Ovary (tissue), 9 donors: ENCODE data around the gene GSTM2. TPM values are rescaled to one million over a fixed set of nuclear protein-coding genes. Genes with fewer than 3 reads are reported as not detected.
"Not testable (repeated sequence)": the region's sequence is repeated elsewhere in the genome, so short reads cannot be mapped to it uniquely, and the experiment has no call there.

Experiments used
- DNase-seq, 5 donors: peaks; one replicate each; pipeline ENCODE4 v3.0.0-alpha.2; 2019 to 2020
- H3K27ac ChIP-seq, 2 donors: fragments of 200-600 bp; one replicate each; pipeline versions ENCODE4 v1.5.1 to v1.8.0; 2019 to 2022
- H3K27me3 ChIP-seq: fragments of 200-600 bp; one replicate; pipeline ENCODE4 v1.8.0; 2022
- H3K36me3 ChIP-seq: fragments of 200-600 bp; sonication (generic); one replicate; pipeline ENCODE4 v1.5.1; 2019
- H3K4me1 ChIP-seq: one replicate; pipeline ENCODE4 v1.8.1; 2013; ENCODE audit warnings: mild to moderate bottlenecking, moderate library complexity; ENCODE audit not compliant: insufficient read depth
- H3K4me3 ChIP-seq: fragments of 200-600 bp; sonication (generic); one replicate; pipeline ENCODE4 v1.5.1; 2017
- H3K9me3 ChIP-seq, 2 donors: fragments of 200-600 bp in 1 of 2; sonication (generic) in 1 of 2; one replicate each; pipeline versions ENCODE4 v1.5.1 to v1.8.1; 2013 to 2019; ENCODE audit warnings: mild to moderate bottlenecking in 1 of 2, moderate library complexity in 1 of 2
- EP300 ChIP-seq: sonication (generic); formaldehyde crosslinking; IDR thresholded peaks from one replicate; pipeline ENCODE4 v1.6.1; 2017; ENCODE audit warnings: antibody characterized with exemption
- POLR2A ChIP-seq: fragments of 450-650 bp; IDR thresholded peaks from one replicate; pipeline ENCODE4 v1.6.1; 2017; ENCODE audit warnings: antibody characterized with exemption, mild to moderate bottlenecking, moderate library complexity
- WGBS, 3 donors: extraction: QIAGEN DNeasy Blood & Tissue Kit in 1 of 3; methylation state at CpG; one replicate each; pipeline versions ENCODE4 v1.1.5 to v1.1.7; 2013 to 2017; 5-methylcytosine and 5-hydroxymethylcytosine counted together
- intact Hi-C, 4 donors: fragments of 100-400 bp; cut with DNase I; formaldehyde crosslinking; loops; one replicate each; pipeline versions ENCODE4 v1.11.0 to v1.15.1; 2022 to 2023
- polyA plus RNA-seq, 2 donors: library from polyadenylated mRNA; stranded (reverse); fragments of 200-250 nt in 1 of 2; fragments of 350-450 nt in 1 of 2; fragmentation: Illumina TruSeq in 1 of 2; extraction: RNeasy Lipid Tissue Mini Kit (QIAGEN cat#74804) in 1 of 2; gene quantifications; one replicate each; pipeline ENCODE4 v1.2.3, GENCODE V29; 2013 to 2014
- total RNA-seq, 7 donors: library from RNA; depleted of rRNA in 2 of 7; stranded (reverse); fragments of >200 nt in 2 of 7; fragmentation: NEBNext Ultra II Directional in 3 of 7; extraction: Animal tissue kit (Norgen Biotek cat#: 25700) in 3 of 7; gene quantifications; one replicate each; pipeline versions ENCODE4 v1.1.0 to v1.2.4, GENCODE V29; 2016 to 2023
- TF ChIP-seq, protein P1 (sequence below), 3 donors: fragments of 450-650 bp in 2 of 3; fragments of 200-600 bp in 1 of 3; IDR thresholded peaks; one replicate each; pipeline versions ENCODE4 v1.5.1 to v1.8.0; 2016 to 2022; ENCODE audit warnings: antibody characterized with exemption in 3 of 3, mild to moderate bottlenecking in 1 of 3
- donor health status: DM: no; HTN: no; CAD: no; lungs with moderate emphysema.
- donor health status: DM: no; HTN: no; CAD: no.
- donor health status: Bipolar disorder and iron deficiency.
- donor health status: DM: yes; HTN: yes; CAD: no.
- donor health status: DM: no; HTN: no; CAD: no.
- donor health status: DM: yes; HTN: yes; CAD: no.

GSTM2 gene
- total and polyA plus RNA-seq, 9 donors, result 101 to 318 (median 202) TPM

DNA sequence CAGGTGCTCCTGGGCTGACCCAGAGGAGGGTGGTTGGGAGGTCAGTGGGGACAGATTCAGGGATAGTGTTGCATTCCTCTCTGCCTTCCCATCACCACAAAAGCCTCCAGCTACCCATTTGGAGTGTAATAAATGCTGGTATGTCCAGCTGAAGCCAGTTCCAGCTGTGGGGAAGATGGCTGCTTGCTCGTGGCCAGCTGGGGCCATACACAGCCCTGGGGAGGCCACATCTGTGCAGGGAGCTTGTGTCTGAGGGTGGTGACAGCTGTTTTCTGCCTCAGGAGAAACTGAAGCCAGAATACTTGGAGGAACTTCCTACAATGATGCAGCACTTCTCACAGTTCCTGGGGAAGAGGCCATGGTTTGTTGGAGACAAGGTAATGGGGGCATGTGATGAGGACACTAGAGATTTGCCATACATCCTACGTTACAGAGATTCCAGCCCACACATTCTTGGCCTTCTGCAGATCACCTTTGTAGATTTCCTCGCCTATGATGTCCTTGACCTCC is 9.3 kb upstream of the GSTM2 start:
- Histone ChIP-seq H3K27ac (peak overlapping the region in 1 of 2 donors; percentile 81), H3K9me3 (no peaks in the 10 kb centered on the region), H3K27me3 (no peaks in the 10 kb centered on the region), H3K4me3 (no peak overlapping the region), H3K4me1 (peaks cover 22% of the 10 kb centered on the region), H3K36me3 (no peaks in the 10 kb centered on the region)
- peak in 1 of 5 donors; percentile 13 for DNase-seq
- intact Hi-C loops, result no loop called here
- WGBS, 3 donors, result 34 to 48% (median 40%) methylated on average over 3 of the region's 3 CpGs
- TF ChIP-seq, protein P1, sequence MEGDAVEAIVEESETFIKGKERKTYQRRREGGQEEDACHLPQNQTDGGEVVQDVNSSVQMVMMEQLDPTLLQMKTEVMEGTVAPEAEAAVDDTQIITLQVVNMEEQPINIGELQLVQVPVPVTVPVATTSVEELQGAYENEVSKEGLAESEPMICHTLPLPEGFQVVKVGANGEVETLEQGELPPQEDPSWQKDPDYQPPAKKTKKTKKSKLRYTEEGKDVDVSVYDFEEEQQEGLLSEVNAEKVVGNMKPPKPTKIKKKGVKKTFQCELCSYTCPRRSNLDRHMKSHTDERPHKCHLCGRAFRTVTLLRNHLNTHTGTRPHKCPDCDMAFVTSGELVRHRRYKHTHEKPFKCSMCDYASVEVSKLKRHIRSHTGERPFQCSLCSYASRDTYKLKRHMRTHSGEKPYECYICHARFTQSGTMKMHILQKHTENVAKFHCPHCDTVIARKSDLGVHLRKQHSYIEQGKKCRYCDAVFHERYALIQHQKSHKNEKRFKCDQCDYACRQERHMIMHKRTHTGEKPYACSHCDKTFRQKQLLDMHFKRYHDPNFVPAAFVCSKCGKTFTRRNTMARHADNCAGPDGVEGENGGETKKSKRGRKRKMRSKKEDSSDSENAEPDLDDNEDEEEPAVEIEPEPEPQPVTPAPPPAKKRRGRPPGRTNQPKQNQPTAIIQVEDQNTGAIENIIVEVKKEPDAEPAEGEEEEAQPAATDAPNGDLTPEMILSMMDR (IDR thresholded peaks at IDR 0.05), result no peak
- no peak for TF ChIP-seq POLR2A
- no peak for TF ChIP-seq EP300

DNA sequence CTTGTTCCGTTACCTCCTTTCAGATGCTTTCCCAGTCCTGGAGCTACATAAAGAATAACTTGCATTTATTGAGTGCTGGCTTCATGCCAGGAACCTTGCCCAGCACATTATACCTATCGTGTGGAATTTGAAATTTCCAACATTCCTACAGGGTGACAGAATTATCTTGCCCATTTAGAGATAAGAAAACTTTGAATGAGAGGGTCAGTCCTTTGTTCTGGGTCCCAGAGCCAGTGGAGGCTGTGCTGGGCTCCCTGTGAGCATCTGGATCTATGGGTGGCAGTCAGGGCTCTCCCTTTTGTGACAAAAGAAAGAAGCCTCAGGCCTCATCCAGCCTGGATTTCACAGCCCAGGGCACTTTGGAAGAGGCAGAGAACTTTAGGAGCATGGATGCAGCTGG is 8.7 kb upstream of the GSTM2 start:
- peak overlapping the region; percentile 14 to 81 for H3K27ac ChIP-seq
- no peak overlapping the region for H3K4me3 ChIP-seq
- intact Hi-C loops, result no loop called here
- no peaks in the 10 kb centered on the region for H3K9me3 ChIP-seq
- DNase-seq, result no peak
- no peaks in the 10 kb centered on the region for H3K27me3 ChIP-seq
- no peaks in the 10 kb centered on the region for H3K36me3 ChIP-seq
- WGBS, 3 donors, result 51 to 55% (median 54%) methylated on average over 2 of the region's 2 CpGs
- peaks cover 22% of the 10 kb centered on the region for H3K4me1 ChIP-seq
- TF ChIP-seq EP300 (no peak), POLR2A (no peak)
- TF ChIP-seq, protein P1 (IDR thresholded peaks at IDR 0.05), result no peak

DNA sequence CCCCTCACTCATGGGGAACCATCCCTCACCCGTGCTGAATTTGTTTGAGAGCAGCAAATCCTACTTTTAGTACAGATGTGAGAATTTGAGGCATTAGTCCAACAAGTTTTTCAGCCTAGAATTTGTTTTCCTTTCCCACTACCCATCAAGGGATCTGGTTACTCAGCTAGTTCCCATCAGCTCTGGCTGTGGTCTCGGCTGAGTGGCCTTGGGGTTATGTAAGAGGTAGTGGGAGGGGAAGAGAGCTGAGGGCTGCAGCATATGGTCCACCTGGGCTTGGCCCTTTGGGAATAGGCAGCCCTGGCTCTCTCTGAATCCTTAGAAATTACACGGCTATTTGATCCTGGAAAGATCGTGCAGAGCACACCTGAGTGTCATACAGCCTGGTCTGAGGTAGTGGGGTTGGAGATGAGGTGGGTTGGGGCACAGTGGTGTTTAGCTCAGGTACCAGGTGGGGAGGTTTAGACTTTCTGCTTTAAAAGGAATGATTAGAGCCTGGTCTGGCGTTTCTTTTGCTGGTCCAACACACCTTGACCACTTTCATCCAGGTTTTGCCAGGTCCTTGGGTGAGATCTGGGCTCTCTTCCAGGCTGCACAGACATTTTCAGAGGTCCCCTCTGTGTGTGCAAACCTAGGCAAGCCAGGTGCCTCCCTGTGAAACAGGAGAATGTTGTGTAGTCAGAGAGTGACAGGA is 7.7 kb upstream of the GSTM2 start:
- H3K4me3 ChIP-seq, result no peak overlapping the region
- no peak for TF ChIP-seq EP300
- TF ChIP-seq, protein P1 (IDR thresholded peaks at IDR 0.05), result no peak
- TF ChIP-seq POLR2A, result no peak
- H3K4me1 ChIP-seq, result peaks cover 15% of the 10 kb centered on the region
- H3K36me3 ChIP-seq, result no peaks in the 10 kb centered on the region
- no peaks in the 10 kb centered on the region for H3K9me3 ChIP-seq
- DNase-seq, result peak; percentile 75 to 81 (median 78)
- intact Hi-C loops, result loop anchor here in 1 of 4 donors (5.0 kb wide), 1 partner anchor 327 kb away; no protein-coding TSS in a partner anchor
- peak overlapping the region in 1 of 2 donors; percentile 81 for H3K27ac ChIP-seq
- 20 to 25% (median 21%) methylated on average over 5 of the region's 5 CpGs for WGBS, 3 donors
- H3K27me3 ChIP-seq, result no peaks in the 10 kb centered on the region

DNA sequence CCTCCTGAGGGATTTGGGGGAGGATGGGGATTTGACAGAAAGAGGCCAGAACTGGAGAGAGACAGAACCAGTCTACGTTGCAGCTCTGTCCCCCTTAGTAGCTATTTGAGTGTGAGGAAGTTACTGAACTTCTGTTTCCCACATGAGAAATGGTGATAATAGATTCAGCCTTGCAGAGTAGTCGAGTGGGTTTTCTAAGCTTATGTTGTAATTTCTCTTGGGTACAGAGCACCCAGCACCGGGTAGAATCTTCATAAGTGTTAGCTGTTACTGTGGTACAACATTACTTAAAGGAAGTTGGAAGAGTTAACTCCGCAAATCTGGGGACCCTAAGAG is 7.2 kb upstream of the GSTM2 start:
- H3K36me3 ChIP-seq, H3K27me3 ChIP-seq, H3K4me3 ChIP-seq, H3K9me3 ChIP-seq, DNase-seq: not testable (repeated sequence)
- WGBS, 3 donors, result 60 to 68% (median 63%) methylated on average over 3 to 4 of the region's 4 CpGs
- H3K4me1 ChIP-seq, result peaks cover 14% of the 10 kb centered on the region
- H3K27ac ChIP-seq, result peak overlapping the region in 1 of 2 donors; percentile 81
- intact Hi-C loops, result loop anchor here in 1 of 4 donors (5.0 kb wide), 1 partner anchor 327 kb away; no protein-coding TSS in a partner anchor

DNA sequence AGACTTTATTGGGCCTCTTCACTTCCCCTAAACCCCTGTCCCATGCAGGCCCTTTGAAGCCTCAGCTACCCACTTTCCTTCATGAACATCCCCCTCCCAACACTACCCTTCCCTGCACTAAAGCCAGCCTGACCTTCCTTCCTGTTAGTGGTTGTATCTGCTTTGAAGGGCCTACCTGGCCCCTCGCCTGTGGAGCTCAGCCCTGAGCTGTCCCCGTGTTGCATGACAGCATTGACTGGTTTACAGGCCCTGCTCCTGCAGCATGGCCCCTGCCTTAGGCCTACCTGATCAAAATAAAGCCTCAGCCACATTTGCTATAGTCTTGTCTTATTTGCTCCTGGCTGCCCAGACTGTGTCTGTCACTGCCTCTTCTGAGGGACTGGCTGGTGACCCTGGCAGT is 6.5 kb upstream of the GSTM2 start:
- Histone ChIP-seq H3K4me1 (peaks cover 14% of the 10 kb centered on the region), H3K9me3 (no peaks in the 10 kb centered on the region), H3K36me3 (no peaks in the 10 kb centered on the region), H3K4me3 (no peak overlapping the region), H3K27ac (peak overlapping the region in 1 of 2 donors; percentile 81), H3K27me3 (no peaks in the 10 kb centered on the region)
- WGBS, 3 donors, result 76 to 86% (median 85%) methylated on average over 2 of the region's 2 CpGs
- TF ChIP-seq, protein P1 (IDR thresholded peaks at IDR 0.05), result no peak
- TF ChIP-seq POLR2A, result no peak
- TF ChIP-seq EP300, result no peak
- no peak for DNase-seq
- intact Hi-C loops, result loop anchor here in 1 of 4 donors (5.0 kb wide), 1 partner anchor 326 kb away; no protein-coding TSS in a partner anchor
